Stimulated activated CD8-positive, alpha-beta memory T cell treated with anti-CD3 and anti-CD28 coated beads, Interleukin-7, amount 100 ng/mL, for 24 hours (primary cell): ENCODE measurements around the gene PRPF18.

Experiments used
- DNase-seq: peaks from one replicate; pipeline ENCODE4 v3.0.0-alpha.2; 2020; ENCODE audit warnings: low read depth

PRPF18 gene

DNA sequence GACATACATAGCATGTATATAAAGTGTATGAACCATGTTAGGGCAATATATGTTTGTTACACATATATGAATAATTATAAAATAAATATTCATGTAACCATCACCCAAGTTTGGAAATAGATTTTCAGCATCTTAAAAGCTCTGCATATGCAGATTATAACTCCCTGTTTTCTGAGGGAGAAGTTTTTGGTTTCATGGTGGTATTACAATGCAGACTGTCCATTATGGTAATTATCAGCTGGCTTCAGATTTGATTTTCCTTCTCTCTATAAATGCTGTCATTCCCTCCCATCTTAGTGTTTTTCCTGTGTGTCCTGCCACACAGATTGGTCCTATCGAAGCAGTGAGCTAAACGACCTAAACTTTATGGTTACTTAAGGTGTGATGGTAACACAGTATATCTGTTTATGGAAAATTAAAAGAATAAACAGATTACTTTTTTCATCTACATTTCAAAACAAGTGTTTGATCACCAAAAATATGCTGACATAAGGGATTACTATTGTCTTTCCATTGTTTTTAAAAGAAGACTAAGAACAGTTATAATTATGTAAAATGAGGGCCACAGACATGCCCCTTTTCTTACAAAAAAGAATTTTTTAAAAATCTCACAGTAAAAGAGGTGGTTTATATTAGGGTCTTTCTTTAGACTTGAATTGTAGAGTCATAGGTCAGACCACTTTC is 17.7 kb downstream of the PRPF18 start:
- DNase-seq, result no peak

DNA sequence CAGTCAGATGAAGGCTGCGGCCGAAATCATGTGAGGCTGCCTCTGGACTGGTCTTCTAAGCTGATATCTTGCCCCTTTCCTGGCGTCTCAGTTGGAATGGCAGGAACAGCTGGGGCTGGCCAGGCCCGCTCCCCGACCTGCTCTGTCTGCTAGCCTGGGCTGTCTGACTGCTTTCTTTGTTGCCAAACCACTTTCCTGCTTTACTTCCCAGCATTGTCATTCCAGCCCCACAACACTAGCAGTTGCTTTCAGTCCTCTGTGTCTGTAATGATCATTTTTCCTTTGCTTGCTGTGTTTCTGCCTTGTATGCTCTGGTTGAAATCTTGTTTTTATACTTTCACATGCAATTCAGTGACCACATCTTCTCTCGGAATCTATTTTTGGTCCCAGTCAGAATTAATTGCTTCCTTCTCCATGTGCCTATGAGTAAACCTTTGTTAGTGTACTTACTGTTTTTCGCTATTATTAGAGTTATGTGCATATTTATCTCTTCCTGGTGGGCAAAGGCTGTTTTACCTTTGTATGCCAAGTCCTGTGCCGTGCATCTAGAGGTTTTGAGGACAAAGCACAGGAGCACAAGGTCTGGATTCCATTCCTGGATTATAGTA is 21.6 kb downstream of the PRPF18 start:
- no peak for DNase-seq

DNA sequence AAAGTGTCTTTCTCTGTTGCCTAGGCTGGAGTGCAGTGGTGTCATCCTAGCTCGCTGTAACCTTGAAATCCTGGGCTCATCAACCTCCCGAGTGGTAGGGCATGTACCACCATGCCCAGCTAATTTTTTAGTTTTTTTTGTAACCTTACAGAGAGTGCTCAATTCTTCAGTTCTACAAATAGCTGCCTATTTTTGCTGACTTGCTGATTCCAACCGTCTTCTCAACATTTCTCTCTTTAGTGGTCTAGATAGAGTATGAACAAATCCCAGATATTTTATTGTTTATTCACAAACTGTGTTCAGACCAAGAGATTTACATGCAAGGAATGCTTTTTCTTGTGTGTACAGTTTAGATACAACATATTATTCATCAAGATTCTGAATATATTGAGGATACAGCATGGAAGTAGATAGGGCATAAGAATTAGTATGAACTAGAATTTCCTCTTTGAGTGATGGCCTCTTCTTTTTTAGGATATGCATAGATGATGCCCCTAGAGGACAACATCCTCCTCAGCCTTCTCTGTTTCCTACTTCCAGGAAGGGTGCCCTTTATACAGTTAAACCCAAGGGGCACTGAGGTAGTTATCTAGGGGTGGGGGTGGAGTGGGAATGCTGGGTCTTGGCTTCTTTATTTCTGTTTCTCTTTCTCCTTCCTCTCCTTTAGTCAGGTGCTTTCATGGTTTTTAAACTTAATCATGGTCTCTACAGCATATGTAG is 26.0 kb downstream of the PRPF18 start:
- no peak for DNase-seq

DNA sequence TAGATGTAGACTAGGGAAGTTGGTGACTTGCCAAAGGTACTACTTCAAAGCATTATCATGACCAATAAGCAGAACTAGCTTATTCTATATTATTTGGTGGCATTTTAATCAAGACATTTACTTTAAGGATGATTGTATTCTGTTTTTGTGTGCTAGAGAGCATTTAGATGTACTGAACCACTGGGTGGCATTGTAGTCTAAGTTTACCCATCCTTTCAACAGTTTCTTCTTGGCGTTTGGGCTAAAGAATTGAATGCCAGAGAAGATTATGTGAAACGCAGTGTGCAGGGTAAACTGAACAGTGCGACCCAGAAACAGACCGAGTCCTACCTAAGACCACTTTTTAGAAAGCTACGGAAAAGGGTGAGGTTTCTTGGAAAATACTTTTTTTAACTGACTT is 26.8 kb downstream of the PRPF18 start:
- DNase-seq, result no peak

DNA sequence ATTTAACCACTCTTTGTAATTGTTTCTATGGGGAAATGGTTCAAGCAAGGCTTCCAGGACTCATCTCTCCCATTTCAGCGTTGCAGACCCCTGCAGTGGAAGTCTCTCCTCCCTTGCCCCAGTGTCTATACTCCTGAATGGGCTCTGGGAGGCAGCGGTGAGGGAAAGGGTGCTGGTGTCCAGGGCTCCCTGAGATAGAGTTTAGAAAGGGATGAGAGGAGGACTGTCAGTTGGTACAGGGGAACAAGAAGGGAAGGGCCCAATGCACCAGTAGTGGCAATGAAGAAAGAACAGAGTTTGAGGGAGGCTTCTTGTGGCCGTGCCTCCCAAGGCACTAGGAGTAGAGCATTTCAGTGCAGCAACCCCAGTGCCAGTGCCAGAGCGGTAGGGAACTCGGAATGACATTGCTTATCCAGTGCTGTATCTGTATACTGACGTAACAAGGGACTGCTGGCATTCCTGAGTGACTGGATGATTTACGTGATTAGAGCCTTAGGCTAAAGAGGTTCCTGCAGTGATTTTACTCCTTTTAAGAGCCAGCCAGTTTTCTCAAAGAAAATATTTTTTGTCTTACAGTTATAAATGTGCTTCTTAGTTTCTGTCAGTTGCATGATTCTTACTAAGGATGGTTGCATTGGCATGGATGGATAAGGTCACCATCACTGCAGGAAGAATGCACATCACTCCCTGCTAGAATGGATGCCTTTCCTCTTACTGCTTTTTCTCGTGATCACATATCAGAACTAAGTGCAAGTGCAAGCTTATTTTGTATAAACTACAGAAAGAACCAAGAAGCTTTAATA is 28.0 kb downstream of the PRPF18 start:
- DNase-seq, result no peak

DNA sequence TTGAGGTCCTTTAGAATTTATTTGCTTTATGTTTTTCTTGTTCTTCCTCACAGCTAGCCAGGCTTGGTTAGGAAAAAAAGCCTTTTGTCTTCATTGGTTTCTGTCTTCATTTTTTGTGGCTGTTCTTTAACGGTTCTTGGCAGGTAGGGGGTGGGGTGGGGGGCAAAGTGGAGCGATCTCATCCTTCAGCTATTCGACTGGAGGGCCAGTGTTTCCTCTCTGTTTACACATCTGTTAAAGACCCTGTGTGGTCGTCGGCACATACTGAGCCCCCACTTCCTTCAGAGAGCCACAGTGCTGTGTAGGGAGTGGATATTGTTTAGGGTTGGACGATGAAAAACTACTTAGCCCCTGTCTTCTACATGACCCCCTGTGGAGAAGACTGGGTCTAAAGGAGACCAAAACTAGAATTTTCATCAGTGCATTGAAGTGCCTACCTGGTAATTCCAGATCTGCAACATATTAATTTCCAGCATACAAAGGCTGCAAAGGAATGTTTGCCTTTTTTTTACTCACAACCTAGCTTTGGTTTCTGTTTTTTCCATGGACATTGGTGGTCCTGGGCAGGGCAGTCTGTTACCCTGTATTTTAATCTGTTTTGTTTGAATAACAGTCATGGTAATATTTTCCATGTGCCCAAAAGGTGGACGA is 29.0 kb downstream of the PRPF18 start:
- DNase-seq, result no peak

DNA sequence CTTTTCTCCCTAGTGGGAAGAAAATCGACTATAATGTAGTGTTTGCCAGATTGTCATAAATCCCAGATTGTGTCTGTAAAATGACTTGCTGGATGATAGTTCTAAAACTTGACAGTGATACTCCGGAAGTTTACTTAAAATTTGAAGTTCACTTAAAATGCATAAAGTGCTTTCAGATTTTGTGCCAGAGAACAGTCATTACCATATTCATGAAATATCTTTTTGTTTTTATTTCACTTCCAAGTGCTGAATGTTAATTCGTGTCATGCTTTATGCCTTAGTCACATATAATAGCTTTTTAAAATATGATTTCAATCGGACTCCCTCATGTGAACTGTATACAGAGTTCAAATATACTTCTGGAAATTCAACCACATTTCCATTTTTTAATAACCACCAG is 30.4 kb downstream of the PRPF18 start:
- no peak for DNase-seq

DNA sequence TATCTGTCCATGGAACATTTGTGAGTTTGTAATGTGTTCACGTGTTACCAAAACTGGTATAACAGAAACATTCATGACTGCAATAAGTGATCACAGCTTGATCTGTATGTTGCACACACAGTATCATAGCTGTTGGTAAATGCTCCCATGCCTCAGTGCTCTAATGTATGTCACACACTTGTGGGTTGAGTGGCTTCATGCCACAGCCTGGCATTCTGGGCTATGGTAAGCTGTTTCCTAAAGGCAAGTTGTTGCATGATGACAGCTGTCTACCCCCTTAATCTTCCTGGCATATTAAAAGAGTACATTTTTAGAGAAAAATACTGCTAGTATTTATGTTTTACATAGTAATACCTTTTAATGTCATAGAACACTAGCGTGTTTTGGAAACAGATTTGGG is 35.2 kb downstream of the PRPF18 start:
- no peak for DNase-seq

DNA sequence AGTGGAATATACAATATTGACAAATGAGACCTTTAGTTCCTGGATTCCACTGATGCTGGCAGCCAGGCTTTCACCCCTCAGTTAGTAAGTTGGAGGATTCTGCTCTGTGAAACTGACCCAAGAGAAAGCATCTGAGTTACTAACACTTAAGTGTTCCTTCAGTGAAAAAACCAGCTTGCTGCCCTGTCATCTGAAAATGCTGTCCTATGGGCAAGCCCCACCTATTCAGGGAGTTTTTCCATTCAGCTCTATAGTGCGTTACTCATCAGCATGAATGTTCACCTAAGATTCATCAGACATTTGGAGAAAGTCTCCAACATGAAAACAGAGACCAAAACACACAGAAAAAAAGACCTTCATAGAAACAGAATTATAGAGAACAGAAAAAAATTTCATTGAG is 37.9 kb downstream of the PRPF18 start:
- DNase-seq, result no peak

DNA sequence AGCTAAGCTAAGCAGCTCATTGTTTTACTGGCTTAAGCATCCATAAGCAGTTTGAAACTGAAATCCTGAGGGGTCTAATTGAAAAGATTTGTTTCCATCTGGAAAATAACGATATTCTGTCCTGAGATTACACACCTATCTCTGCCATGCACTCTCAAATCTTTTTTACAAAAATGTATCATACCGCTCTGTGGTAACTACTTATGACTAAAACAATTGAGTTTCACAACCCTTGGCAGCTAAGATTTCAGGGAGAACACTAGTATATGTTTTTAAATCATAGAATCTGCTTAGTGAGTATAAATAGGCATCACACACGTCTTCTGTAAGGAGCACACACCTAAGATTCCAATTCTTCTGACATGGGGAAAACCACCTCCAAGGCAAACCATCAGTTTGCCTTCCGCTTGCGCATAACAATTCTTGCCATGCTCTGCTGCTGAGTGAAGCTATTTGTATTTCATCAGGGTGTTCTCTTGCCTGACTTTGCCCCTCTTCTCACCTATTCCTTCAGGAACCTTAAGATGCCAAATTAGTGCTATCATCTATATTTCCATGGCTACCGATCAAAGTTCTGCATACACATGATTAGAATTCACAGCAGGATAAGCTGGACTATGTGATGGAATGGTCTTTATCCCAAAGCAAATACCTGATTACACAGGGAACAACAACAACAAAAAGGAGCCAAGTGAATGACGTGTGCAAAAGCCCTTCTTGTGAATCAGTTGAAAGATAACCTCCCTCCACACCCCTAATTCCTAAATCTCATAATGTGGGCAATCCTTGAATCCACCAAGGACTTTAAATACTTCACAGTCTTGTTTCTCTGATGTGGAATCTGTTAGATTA is 40.9 kb downstream of the PRPF18 start:
- no peak for DNase-seq

DNA sequence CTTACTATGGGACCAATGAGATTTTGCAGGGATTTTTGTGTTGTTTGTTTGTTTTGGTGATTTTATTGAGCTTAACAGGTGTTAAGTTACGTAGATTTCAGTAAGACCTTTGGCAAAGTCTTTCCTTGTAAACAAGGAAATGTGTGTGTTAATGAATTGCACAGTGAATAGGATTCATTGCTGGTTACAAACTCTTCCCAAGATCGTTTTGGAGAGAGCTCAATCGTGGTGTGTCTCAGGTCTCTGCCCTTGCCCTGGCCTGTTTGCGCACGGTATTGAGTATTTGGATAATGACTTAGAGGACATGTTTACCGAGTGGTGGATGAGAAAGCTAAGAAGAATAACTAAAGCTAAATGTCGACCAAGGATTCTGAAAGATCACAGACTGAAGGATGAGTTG is 41.9 kb downstream of the PRPF18 start:
- DNase-seq, result no peak

DNA sequence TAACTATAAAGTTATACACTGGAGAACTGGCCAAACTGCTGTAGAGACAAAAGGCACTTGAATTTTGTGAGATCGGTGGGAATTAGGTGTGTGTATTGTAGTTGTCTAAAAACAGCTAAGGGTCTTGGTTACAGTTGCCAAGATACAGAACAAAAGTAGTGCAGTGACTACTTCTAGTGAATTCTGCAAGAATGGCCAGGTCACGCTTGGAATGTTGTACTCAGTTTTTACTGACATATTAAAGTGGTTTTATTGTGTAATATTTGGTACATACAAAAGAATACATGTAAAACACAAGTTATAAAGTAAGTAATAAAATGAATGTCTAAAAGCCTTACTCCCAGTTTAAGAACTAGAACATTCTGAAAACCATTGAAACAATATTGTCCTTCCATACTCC is 42.4 kb downstream of the PRPF18 start:
- no peak for DNase-seq

DNA sequence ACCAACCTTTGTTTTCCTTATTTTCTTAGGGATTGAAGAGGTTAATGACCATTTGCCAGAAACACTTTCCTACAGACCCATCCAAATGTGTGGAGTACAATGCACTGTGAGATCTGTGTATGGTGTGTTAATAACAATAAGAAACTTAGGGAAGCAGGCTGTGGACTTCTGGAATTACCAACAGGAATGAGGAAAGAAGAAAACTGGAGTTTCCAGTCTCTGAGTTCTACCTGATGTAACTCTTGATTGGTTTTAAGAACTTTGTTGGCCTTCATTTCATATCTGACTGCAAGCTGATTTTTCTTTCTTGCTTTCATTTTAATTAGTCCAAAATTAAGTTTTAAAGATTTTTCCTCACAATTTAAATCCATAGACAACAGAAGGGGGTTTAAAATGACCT is 43.5 kb downstream of the PRPF18 start:
- DNase-seq, result no peak

DNA sequence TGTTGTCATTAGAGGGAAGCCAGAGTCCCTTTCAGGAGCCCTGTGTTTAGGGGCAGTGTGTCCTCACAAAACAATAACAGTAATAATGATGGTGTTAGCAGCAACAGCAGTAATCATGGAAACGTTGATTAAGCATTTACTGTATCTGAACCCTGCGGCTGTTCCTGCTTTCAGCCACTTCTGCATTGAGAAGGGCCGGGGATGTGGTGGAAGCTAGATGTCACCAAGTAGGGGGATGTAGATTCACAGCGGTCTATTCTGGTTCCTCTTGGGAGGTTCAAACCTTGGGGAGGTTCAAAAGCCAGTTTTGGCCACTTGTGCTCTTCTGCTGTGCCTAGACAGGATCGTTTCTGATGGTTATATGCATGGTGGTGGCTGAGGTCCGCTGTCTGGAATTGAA is 44.8 kb downstream of the PRPF18 start:
- DNase-seq, result no peak

DNA sequence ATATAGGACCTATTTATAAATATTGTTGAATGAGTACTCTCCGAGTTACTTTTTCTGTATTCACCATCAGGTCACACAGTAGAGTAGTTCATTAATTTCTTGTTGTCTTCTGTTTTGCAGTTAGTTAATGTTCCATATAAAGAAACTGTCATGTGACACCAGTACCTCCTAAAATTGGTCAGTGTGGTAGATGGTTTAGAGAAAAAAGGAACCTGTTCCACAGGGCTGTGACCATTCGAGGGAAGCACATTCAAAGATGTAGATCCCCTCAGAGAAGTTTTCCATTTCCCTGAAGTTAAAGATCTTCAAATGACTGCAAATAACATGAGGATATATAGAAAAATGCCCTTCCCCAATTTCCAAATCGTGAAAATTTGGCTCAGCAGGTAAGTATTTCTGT is 45.7 kb downstream of the PRPF18 start:
- DNase-seq, result no peak

DNA sequence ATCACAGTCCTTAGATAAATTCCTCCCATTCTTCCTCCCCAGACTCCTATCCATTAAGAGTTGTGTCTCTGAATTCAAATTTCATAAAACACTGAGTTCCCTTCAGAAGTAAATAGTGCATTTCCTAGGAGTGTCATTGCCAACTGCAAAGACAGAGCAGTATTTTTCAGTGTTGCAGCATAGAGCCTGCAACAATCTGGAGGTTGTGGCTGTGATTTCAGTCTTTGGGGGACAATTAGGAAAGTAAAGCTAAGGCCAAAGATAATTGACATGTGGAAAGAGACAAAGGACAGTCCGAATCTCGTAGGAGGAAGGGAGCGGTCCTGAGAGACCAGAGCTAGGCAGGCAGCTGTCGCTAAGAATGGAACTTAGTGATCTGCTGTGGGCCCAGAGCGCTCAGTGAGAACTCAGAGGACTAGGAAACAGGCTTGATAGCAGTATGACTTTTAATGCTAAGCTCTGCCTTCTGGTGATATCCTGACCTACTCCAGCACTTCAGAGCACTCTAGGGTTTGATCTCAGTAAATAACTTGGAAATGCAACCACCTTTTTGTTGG is 46.2 kb downstream of the PRPF18 start:
- no peak for DNase-seq

DNA sequence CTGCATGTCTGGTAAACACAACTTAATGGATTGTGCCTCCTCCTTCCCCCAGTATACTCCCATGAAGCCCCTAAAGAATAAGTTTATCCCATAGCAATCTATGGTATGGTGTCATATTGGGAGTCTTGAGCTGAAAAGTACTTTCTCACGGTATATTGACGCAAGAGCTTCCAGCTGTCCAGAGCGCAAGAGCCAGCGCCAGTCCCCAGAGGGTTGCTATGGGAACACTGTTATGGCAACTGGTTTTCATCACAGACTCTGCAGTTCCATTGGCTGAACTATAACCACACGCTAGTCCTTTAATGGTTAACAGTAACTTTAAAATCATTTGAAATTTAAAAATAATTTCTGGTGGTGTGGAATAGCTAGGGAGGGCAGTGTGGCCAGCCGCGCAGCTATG is 46.9 kb downstream of the PRPF18 start:
- no peak for DNase-seq

DNA sequence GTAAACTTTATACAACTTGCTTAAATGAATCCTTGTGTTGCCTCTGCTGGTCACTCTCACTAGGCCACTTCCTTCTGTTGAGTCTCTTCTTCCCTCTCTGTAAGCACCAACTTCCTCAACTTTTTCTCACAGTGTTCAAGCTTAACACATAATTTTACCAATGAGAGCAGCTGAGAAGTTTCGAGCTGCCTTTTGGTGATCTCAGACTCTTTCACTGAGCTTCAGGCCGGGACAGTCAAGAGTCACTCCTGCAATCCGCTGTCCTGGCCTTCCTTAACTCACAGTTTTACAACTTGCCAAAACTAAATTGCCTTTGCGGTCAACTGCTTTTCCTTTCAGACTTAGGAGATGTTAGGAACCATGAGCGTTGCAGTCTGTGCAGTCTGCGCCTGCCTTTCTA is 47.4 kb downstream of the PRPF18 start:
- no peak for DNase-seq

DNA sequence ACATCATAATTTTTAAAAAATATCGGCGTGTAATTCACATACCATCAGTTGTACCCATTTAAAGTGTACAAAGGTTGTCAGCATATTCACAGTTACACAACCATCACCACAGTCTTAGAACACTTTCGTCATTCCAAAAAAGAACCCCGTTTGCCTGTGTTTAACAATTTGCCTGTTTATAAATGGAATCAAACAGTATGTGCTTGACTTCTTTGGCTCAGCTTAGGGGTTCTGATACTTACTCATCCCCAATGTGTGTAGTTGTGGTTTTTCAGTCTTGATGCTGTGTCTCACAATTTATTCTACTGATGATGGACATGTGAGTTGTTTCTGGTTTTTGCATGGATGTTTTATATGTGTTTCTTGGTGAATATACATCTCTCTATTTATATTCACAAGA is 50.0 kb downstream of the PRPF18 start:
- DNase-seq, result no peak

DNA sequence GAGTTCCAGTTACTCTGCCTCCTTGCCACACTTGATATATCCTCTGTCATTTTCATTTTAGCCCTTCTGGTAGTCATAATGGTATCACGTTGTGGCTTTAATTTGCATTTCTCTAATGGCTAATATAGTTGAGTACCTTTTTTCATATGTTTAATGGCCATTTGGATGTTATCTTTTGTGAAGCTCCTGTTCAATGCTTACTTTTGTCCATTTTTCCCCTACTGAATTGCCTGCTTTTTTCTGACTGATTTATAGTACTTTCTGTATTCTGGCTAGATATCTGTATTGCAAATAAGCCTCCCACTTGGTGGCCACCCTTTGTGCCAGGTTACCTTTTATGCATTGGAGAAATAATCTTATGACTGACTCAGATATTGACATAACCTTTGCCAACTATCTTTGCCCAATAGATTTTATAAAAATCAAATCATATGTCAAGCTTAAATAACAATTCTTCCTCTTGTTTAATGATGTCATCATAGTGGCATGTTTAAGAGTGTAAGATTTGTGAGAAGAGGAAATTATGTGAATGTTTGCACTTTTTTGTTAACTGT is 50.6 kb downstream of the PRPF18 start:
- DNase-seq, result no peak

DNA sequence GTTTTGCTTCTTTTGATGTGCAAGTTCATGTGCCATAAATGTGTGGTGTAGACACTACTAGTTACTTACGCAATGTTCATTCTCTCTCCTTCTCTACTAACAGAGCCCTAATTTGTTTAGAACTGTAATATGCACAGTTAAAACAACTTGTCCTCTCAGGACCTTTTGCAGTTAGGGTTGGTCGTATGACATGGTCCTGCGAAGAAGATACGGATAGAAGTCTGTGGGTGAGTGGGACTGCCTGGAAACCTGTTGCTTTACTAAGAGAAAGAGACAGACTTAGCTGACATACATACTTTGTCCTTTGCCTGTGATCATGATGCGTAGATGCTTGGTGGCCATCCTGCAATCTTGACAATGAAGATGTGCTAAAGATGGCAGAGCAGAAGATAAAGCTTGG is 51.1 kb downstream of the PRPF18 start:
- DNase-seq, result no peak
